GM12801 (cell line): Measurements from ENCODE around the gene SPATA31E1.

ENCODE experiments used
- TF ChIP-seq, protein P1 (sequence below): IDR thresholded peaks from one replicate; pipeline ENCODE4 v1.5.1; 2011; ENCODE audit warnings: control low read depth; ENCODE audit not compliant: insufficient read length; ENCODE audit errors: extremely low read depth

The SPATA31E1 gene

DNA sequence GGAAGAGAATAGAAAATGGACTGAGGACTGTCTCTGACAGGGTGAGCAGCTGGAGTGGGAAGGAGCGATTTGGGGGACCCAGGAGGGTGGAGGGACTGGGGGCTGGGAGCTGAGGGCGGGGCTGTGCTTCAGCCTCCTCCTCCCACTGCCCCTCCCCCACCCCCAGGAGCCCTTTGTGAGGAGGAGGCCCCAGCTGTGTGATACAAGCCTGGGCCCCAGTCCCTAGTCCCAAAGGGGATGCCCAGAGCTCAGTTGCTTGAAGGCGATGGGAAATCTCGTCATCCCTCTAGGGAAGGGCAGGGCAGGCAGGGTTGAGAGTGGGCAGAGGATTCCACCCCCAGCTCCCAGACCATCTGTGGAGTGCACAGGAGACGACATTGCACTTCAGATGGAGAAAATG is at the start of gene SPATA31E1:
Gene SPATA31E1, plus strand, starts transcription at position 251 of the 400 bp plus-strand sequence. Its CDS starts 15 bp downstream, at position 266.
- TF ChIP-seq, protein P1, sequence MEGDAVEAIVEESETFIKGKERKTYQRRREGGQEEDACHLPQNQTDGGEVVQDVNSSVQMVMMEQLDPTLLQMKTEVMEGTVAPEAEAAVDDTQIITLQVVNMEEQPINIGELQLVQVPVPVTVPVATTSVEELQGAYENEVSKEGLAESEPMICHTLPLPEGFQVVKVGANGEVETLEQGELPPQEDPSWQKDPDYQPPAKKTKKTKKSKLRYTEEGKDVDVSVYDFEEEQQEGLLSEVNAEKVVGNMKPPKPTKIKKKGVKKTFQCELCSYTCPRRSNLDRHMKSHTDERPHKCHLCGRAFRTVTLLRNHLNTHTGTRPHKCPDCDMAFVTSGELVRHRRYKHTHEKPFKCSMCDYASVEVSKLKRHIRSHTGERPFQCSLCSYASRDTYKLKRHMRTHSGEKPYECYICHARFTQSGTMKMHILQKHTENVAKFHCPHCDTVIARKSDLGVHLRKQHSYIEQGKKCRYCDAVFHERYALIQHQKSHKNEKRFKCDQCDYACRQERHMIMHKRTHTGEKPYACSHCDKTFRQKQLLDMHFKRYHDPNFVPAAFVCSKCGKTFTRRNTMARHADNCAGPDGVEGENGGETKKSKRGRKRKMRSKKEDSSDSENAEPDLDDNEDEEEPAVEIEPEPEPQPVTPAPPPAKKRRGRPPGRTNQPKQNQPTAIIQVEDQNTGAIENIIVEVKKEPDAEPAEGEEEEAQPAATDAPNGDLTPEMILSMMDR: no peak

DNA sequence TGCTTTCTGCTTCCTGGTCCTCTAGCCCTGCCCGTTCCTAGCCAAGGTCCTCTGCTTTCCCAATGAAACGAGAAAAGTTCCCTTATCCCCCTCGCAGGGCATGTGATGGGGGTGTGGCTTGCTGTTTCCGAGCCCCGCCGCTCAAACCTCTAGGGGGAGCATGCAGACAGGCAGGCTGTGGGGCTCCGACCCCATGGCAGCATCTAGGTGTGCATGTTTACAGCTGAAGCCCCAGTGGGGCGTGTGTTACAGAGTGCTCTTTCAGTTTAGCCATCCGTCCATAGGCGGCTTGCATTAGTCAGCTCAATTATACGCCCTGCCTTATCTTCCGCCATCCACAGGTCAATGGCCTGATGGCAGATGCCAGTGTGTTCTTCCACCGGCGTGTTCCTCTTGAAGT is 48.3 kb upstream of the SPATA31E1 start:
- TF ChIP-seq, protein P1: no peak

DNA sequence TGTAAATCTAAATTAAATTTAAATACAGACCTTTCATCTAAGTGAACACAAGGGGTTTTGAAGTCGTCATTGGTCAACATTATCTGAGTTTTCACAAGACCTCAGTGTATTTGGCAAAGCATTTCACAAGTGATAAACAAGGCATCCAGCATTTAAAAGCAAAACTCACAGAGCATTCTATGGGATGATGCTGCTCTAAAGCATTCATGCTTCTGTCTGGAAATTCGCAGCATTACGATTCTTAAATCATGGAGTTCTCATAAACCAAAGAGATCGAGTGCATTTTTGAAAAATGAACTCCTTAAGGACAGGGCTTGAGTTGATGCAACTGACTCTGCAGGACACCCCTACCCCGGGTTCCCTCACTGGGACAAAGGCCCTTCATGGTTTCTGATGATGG is 46.1 kb upstream of the SPATA31E1 start:
- TF ChIP-seq, protein P1: no peak

- TF ChIP-seq, protein P1: no peak
Observed at GRCh38 chr9:87836951-87837705, 45.5 kb upstream of the SPATA31E1 start.

DNA sequence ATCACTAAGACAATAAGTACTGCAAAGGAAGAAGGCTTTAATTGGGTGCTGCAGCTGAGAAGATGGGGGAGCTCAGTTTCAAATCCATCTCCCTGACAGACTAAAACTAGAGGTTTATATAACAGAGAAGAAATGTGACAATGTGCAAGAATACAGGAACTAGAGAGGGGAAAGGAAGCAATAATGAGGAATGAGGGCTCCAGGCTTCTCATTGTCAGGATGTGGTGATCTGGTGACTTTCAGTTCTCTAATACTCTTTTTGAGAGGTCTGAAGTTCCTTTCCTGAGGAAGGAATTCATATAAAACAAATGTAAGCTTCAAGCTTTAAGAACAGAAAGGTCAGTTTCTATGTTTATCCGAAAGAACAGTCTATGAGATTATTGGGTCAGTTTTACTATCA is 42.5 kb upstream of the SPATA31E1 start:
- TF ChIP-seq, protein P1: no peak

DNA sequence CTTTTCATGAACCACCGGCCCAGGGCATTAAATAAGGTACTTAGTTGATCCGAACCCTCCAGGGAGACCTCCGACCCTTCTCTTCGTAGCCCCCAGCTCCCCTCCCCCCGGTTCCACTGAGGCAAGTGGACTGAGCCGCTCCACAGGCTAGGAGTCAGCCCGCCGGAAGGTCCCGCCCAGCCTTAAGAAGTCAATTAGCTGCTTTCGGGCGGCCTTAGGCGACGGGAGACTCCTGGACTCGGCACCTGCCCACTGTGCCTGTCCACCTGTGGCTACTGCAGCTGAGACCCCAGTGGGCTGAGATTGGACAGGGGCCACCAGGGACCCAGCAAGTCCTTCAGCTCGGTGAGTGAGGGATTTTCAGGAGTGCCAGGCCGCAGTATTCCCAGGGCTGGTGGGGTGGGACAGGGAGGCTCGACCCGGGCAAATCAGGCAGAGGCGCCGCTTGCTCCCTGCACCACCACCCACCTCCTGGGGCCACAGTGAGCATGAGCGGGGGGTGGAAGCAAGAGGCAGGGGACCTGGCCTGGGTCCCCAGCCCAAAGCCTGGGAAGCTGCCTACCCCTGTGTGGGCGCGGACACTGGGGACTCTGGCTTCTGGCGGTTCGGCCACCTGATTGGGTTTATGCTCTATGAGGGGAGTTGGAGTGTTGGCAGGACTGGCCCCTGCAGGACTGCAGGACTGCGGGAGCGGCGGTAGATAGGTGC is 39.6 kb upstream of the SPATA31E1 start:
- TF ChIP-seq, protein P1: no peak

GRCh38 chr9:87844506-87844905 is 38.2 kb upstream of the SPATA31E1 start:
- TF ChIP-seq, protein P1: no peak
